HG02884 (cell line): Measurements from ENCODE around the gene ZNF24.

Experiments used
- ATAC-seq: cut with Tn5 transposase; IDR thresholded peaks from one replicate; pipeline ENCODE4 v1.9.1; 2021; ENCODE audit warnings: mild to moderate bottlenecking, moderate library complexity; ENCODE audit not compliant: unreplicated experiment

The ZNF24 gene

DNA sequence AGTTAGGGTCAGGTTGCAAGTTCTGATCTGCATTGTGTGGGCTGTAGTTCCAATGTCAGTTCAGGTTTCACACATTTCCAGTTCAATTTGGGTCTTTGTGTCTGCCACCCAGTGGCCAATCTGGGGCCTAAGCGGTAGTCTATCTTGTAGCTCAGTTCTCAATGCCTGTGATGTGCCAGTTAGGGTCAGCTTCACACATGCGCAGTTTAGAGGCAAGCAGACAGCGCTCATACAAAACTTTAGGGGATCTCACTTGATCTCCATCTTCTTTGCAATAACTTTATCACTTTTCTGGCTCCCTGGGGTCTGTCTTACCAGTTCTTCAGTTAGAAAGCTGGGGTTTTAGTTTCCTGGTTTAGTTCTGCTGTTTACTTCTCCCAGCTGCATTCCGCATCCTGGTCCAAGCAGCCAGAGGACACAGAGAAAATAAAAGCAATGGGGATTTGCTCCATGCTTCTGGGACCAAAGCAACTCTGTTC lies 11.0 kb upstream of the ZNF24 start:
- ATAC-seq, result peak; percentile 100

DNA sequence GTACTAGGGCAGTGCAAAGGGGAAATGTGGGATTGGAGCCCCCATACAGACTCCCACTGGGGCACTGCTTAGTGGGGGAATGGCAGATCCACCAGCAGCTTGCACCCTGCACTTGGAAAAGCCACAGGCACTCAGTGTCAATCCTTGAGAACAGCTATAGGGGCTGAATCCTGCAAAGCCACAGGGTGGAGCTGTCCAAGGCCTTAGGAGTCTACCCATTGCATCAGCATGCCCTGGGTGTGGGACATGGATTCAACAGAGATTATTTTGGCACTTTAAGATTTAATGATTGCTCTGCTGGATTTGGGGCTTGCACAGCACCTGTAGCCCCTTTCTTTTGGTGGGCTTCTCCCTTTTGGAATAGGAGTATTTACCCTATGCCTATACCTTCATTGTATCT lies 8.6 kb upstream of the ZNF24 start:
- no peak for ATAC-seq

DNA sequence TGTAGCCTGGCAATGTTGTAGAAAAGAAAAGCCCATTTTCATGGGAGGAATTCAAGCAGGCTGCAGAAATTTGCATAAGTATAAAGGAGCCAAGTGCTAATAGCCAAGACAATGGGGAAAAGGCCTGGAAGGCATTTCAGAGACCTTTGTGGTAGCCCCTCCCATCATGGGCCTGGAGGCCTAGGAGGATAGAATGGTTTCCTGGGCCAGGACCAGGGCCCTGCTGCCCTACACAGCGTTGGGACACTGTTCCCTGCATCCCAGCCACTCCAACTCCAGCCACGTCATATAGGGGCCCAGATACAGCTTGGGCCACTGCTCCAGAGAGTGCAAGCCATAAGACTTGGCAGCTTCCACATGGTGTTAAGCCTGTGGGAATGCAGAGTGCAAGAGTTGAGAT lies 8.1 kb upstream of the ZNF24 start:
- ATAC-seq, result no peak

DNA sequence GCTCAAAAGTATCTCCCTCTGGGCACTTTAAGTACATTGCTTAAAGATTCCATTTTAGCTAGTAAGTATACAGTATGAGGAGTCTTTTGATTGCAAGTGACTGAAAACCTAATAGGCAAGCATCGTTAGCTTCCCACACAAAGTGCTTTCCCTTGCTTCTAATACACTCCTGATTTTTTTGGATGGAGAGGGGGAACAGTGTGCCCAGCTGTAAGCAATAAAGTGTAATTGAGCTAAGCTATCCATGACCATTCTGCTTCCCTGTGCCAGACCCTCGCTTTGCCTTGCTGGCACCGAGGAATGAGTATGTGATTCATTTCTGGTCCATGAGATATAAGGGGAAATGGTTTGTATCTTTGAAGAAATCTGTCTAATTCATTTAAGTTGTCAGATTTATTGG lies 3.8 kb upstream of the ZNF24 start:
- ATAC-seq, result no peak

DNA sequence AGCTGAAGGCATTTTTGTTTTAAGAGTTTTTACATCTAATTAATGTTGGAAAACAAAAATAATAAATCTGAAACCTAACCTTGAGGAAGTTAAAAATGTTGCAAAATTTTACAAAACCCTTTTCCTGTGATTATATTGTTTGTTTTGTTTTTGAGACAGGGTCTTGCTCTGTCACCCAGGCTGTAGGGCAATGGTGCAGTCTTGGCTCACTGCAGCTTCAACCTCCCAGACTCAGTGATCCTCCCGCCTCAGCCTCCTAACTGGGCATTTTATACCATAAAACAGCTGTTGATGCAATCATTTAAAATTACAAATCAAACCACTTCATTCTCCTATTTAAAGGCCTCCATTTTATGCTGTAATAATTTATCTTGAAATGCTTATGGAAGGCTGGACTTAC lies 1.7 kb upstream of the ZNF24 start:
- ATAC-seq, result no peak

DNA sequence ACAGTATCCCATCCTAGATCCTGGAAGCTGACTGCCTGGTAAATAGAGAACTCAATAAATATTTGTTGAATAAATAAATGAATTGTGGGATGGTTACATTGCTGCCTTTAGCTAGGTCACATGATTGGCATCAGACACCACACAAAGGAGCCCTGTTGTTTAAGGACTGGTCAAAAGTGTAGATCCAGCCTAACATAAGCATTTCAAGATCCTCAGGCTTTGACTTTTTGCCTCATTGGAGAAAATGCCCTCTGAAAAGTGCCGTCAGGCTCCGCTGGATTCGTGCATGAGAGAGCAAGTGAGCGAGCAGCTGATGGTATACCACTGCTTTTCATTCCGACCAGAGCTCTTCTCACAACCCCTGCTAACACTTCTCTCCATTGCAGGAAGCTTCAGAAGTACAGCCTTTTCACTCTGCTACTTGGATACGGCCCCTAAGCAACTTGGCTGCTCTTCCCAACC lies 1.3 kb upstream of the ZNF24 start:
- ATAC-seq, result no peak

- ATAC-seq, result no peak
Measured at GRCh38 chr18:35344736-35345459, 678 bp upstream of the ZNF24 start.

DNA sequence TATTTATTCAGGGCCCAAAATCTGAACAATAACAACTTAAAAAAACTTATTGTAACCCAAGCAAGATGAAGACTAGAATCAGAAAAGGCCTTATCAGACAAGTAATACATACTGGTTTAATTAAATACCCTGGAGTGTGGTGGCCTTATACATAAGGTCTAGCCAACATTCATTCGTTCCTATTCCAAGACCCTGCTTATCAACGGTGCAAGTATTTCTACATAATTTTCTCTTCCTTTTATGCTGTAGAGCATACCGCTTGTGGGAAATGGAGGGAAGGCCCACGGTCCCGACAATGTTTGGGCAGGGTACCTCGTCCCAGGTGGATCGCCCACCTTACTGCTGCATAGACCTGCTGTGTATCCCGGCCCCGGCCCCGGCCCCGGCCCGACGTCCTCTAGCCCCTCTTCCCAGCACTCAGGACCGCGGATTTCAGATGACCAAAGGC lies 708 bp downstream of the ZNF24 start:
- ATAC-seq, result no peak

DNA sequence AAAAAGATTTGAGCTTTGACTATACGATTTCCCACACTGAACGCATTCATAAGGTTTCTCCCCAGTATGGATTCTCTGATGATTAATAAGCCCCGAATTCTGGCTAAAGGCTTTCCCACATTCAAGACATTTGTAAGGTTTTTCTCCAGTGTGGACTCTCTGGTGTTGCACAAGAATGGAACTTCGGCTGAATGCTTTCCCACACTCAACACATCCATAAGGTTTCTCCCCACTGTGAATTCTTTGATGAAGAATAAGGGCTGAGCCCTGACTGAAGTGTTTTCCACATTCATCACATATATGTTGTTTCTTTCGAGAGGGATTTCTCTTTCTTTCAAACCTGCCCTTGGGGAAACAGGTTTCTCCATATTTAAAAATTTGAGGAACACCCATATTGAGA lies 6.9 kb downstream of the ZNF24 start:
- no peak for ATAC-seq

DNA sequence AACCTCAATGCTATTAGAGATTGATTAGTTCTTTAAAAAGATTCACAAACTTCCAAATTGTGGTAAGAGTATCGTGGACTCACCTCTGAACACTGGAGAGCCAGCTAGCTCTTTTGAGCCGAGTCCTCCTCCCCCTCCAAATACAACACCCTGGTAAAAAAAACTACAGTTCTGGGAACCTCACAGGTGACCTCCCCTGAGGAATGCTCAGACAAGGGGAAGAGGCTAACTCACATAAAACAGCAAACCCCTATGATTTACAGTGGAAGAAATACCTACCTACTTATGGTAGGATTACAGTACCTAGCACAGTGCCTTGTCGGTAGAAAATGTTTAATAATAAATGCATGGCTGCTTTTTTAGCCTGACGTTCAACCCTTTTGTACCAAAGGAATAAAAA lies 8.4 kb downstream of the ZNF24 start:
- no peak for ATAC-seq

DNA sequence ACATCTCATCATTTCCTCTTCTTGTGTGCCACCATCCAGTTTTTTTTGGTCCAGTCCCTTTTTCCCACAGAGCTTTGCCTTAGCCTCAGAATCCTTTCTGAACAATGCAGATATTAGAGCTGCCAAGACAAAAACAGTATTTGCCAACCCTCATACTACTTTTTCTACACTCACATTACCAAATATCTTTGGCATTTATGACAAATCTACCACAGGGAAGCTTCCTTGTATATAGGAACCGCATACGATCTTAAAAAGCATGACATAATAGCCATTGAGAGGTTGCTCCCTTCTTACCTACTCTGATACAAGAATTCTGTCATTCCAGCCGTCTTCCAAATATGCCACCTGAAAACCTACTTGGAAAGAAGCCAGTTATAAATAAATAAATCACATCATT lies 9.4 kb downstream of the ZNF24 start:
- ATAC-seq, result no peak

DNA sequence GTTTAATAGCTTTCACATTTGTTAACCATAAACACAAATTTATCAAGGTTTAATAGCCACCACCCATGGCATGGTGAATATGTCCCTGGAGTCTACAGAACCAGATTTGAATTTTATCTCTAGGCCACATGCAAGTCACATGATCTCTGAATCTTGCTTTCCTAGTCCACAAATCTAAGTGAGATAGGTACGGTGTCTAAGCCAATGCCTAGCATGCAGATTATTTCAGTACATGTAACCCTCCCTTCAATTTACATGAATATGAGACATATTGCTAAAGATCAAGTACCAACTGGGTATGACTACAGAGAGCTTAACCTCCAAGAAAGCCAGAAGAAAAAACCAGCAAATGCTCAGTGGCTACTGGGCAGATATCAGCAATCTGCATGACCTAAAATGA lies 10.0 kb downstream of the ZNF24 start:
- ATAC-seq, result no peak

DNA sequence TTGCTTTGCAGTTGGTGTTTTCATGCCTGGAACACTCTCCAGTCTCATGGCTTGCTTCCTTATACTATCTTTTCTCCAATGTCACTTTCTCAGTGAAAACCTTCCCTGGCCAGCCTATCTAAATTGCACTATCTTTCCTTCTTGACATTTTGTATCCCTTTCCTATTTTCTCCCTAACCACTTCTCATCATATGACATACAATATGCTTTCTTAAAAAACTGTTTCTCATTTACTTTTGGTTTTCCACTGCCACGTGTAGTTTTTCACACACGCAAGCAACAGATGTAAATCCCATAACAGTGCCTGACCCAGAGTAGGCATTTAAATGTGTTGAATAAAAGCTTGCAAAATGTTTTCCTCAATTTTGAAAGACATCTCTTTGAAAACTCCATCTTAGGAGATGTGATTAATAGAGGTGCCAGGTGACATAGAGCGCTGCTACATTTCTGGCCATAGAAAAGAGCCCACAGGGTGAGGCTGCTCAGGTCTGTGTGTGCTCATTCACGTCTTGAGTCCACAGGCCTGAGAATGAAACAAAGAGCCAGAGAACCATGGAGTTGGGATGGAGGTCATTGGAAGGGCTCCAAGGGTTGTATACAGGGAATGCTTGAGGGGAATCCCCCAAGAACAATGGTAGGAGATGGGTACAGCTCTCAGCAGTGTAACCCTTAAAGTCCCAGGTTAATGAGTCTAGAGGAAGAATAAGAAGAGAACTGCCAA lies 12.7 kb downstream of the ZNF24 start:
- no peak for ATAC-seq

DNA sequence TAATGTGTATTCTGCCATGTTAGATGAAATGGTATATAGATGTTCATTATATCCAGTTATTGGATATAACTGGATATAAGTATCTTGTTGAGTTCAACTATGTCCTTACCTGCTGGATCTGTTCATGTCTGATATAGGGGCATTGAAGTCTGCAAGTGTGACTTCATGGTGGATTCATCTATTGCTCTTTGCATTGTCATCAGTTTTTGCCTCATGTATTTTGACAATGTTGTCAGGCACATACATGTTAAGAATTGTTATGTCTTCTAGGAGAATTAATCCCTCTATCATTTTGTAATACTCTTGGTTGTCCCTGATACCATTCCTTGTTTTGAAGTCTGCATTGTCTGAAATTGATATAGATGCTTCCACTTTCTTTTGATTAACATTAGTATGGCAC lies 15.4 kb downstream of the ZNF24 start:
- ATAC-seq, result no peak

- ATAC-seq, result no peak
Measured at GRCh38 chr18:35326695-35327387, 17.4 kb downstream of the ZNF24 start.

GRCh38 chr18:35324926-35325655 lies 19.1 kb downstream of the ZNF24 start:
- no peak for ATAC-seq

DNA sequence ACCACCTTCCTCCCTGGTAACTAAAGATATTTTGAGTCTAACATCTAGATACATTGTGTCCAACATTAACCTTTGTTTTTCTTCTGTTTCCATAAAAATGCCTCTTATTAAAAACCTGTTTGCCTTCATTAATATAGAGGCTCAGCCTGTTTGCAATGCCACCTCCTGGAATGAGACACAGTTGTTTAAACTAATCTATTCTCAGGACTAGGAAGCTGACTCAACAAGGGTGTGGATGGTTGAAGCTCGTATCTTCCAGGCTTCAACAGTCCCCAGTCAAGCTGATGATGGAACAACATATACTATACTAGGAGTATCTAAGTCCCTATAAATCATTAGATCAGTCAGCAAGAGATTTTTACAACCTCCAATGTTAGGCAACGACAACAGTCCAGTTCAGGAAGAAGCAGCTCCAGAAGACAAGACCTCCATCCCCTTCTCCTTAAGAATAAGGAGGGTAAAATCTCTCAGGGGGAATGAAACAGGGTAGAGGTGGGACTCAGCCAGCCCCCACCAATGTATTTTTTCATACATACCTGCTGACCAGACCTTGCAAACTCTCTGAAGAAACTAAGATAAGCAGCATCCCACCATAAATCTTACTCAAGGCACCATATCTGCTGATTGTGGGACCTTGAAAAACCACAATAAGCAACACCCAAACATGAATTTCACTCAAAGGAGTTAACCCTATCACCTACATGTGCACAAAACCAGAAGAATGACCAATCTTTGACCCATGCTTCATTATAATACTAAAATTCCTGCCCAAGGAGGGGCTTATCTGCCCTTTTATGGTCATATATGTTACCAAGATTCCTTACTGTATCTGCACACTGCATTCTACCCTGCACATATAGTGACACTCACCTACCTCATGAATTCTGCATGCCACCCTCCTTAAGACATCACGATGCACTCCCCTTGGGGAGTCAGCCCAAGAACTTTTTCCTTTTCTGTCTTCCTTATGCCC lies 21.4 kb downstream of the ZNF24 start:
- ATAC-seq, result no peak

DNA sequence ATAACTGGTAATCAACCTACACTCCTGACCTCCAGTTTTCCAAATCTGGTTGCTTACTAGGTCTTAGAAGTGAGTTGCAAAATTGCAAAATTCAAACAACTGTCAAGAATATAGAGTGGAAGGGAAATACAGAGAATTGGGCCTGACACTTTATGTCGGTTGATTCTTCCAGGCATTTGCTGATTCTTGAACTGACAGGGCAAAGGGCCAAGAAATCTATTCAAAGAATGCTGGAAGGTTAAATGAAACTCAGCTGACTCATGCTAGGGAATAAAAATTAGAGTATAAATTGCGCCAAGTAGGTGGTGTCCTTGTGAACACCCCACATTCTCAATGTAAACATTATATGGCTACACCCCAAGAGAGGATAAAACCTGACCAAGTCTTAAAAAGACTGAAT lies 32.7 kb downstream of the ZNF24 start:
- no peak for ATAC-seq

- no peak for ATAC-seq
Measured at GRCh38 chr18:35306588-35307250, 37.5 kb downstream of the ZNF24 start.
